OCI-LY3 (cell line): ENCODE measurements around the gene HIVEP2.

Experiments
- CTCF ChIP-seq: fragments of 200-600, 300-600 bp; sonication (generic); IDR thresholded peaks from 2 replicates; pipeline ENCODE4 v1.5.1; 2014; ENCODE audit warnings: antibody characterized with exemption, low read length, low read depth
- EZH2phosphoT487 ChIP-seq: fragments of 200-600 bp; shearing (Covaris generic); IDR thresholded peaks from 2 replicates; pipeline ENCODE4 v1.6.1; 2018; ENCODE audit warnings: antibody characterized with exemption, mixed run types, low read depth

- TF ChIP-seq CTCF (no peak), EZH2phosphoT487 (no peak)
These were observed 72.6 kb downstream of the HIVEP2 start for GRCh38 chr6:142872376-142872775.
